ENCODE results near the gene CUEDC1.

GRCh38 chr17:57940653-57941329, 14.4 kb downstream of the CUEDC1 start:
- TF ChIP-seq, protein P1, sequence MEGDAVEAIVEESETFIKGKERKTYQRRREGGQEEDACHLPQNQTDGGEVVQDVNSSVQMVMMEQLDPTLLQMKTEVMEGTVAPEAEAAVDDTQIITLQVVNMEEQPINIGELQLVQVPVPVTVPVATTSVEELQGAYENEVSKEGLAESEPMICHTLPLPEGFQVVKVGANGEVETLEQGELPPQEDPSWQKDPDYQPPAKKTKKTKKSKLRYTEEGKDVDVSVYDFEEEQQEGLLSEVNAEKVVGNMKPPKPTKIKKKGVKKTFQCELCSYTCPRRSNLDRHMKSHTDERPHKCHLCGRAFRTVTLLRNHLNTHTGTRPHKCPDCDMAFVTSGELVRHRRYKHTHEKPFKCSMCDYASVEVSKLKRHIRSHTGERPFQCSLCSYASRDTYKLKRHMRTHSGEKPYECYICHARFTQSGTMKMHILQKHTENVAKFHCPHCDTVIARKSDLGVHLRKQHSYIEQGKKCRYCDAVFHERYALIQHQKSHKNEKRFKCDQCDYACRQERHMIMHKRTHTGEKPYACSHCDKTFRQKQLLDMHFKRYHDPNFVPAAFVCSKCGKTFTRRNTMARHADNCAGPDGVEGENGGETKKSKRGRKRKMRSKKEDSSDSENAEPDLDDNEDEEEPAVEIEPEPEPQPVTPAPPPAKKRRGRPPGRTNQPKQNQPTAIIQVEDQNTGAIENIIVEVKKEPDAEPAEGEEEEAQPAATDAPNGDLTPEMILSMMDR (IDR thresholded peaks at IDR 0.05) = no peak
- TF ChIP-seq POLR2A (IDR thresholded peaks at IDR 0.05) = no peak

Data from ovary (tissue), 3 donors.